AG04449 (cell line): ENCODE measurements around the gene ATP12A.

Experiments used
- CTCF ChIA-PET: fragments of 350-600 bp; formaldehyde crosslinking; extraction: SDS; loops from one replicate; lab custom pipeline; 2021; ENCODE audit warnings: antibody characterized with exemption; lab: Yijun Ruan, JAX
- POLR2A ChIA-PET: fragments of 400-600, 350-600 bp; formaldehyde crosslinking; extraction: SDS; loops from one replicate; lab custom pipeline; 2020; ENCODE audit warnings: antibody characterized with exemption, inconsistent platforms; lab: Yijun Ruan, JAX
- DNase-seq: peaks from one replicate; pipeline ENCODE4 v3.0.0-alpha.2; 2010; ENCODE audit warnings: low read depth, low spot score
- H3K4me3 ChIP-seq: 2 replicates; pipeline ENCODE4 v1.5.1; 2011; ENCODE audit warnings: low read depth, mild to moderate bottlenecking, control low read depth, low read length
- TF ChIP-seq, protein P1 (sequence below): IDR thresholded peaks from one replicate; pipeline ENCODE4 v1.5.1; 2011; ENCODE audit warnings: mild to moderate bottlenecking, moderate library complexity, low read length, control low read depth, inconsistent platforms; ENCODE audit not compliant: insufficient read depth; ENCODE audit errors: missing control alignments

The ATP12A gene

DNA sequence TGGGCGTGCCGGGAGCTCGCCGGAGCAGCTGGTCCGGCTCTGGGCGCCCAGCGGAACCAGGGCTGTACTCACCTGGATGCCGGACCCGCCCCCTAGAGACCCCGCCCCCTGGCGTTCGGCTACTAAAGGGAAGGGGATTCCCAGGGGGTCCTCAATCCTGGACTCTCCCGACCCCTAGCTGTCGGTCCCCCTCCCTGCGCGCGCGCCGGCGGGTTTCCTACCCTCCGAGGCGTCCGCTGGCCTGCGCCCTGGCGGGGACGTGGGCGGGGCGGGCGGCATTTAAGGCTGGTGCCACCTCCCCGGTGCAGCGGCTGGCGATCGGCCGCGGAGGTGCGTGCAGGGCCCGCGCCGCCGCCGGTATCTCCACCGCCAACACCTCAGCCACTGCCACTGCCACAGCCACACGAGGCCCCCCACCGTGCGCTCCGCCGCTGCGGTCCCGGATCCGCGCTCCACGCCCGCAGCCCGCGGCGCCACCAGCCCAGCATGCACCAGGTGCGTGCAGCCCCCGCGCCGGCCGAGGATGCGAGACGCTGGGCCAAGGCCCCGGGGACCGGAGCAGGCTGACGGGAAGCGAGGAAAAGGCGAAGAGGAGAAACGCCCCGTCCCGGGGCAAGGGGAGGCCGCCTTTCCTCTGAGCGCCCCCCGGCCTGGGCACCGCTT, at the start of gene ATP12A:
Gene ATP12A (plus strand): TSS at position 151 of the 663 bp plus-strand sequence. CDS start 336 bp downstream, at position 487.
- POLR2A ChIA-PET, result no interaction called here
- CTCF ChIA-PET, result interaction anchor here (1.1 to 3.4 kb wide), 2 partner anchors 8 to 12 kb away, joined by 7 to 19 read pairs; no protein-coding TSS in a partner anchor
- TF ChIP-seq, protein P1, sequence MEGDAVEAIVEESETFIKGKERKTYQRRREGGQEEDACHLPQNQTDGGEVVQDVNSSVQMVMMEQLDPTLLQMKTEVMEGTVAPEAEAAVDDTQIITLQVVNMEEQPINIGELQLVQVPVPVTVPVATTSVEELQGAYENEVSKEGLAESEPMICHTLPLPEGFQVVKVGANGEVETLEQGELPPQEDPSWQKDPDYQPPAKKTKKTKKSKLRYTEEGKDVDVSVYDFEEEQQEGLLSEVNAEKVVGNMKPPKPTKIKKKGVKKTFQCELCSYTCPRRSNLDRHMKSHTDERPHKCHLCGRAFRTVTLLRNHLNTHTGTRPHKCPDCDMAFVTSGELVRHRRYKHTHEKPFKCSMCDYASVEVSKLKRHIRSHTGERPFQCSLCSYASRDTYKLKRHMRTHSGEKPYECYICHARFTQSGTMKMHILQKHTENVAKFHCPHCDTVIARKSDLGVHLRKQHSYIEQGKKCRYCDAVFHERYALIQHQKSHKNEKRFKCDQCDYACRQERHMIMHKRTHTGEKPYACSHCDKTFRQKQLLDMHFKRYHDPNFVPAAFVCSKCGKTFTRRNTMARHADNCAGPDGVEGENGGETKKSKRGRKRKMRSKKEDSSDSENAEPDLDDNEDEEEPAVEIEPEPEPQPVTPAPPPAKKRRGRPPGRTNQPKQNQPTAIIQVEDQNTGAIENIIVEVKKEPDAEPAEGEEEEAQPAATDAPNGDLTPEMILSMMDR, result no peak
- H3K4me3 ChIP-seq, result no peak within 1 kb of the TSS
- no peak for DNase-seq

DNA sequence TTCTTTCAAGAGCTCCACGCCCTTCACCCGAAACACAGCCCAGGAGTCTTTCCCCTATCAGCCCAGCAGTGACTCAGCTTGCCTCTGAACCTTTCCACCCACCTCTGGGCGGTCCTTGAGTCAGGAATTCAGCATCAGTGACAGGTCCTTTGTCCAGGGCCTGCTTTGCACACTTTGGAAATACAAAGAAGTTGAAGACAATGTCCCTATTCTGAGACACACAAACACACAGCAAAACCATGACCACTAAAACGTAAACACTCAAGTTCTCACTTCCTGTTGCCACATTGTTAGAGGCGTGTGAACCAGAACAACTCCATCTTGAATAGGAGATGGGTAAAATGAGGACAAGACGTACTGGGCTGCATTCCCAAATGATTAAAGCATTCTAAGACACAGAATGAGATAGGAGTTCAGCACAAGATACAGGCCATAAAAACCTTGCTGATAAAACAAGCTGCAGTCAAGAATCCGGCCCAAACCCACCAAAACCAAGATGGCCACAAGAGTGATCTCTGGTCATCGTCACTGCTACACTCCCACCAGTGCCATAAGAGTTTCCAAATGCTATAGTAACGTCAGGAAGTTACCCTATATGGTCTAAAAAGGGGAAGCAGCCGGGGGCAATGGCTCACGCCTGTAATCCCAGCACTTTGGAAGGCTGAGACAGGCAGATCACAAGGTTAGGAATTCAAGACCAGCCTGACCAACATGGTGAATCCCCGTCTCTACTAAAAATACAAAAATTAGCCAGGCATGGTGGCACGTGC, 49.2 kb upstream of the ATP12A start:
- ChIA-PET CTCF (interaction anchor here (0.7 to 1.2 kb wide), 3 partner anchors 9 to 52 kb away, joined by 3 to 4 read pairs (median 3); no protein-coding TSS in a partner anchor), POLR2A (no interaction called here)
- TF ChIP-seq, protein P1, result no peak
- H3K4me3 ChIP-seq, result no peak overlapping the region
- DNase-seq, result no peak

DNA sequence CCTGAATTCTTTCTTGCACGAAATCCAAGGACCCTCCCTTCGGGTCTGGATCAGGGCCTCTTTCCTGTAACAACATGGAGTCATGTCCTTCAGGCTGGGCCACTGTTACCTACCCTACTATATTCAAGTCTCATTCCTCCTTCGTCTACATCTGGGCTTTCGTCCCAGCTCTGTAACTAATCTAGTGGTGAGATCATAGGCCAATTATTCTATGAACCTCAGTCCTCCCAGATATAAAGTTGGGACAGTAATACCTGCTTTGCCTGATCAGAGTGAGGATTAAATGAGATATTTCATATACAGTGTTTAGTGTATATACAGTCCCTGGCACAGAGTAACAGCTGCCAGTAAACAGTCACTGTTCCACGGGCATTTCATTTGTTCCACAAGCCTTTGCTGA, 48.3 kb upstream of the ATP12A start:
- ChIA-PET CTCF (no interaction called here), POLR2A (no interaction called here)
- TF ChIP-seq, protein P1, result no peak
- no peak overlapping the region for H3K4me3 ChIP-seq
- DNase-seq, result no peak

DNA sequence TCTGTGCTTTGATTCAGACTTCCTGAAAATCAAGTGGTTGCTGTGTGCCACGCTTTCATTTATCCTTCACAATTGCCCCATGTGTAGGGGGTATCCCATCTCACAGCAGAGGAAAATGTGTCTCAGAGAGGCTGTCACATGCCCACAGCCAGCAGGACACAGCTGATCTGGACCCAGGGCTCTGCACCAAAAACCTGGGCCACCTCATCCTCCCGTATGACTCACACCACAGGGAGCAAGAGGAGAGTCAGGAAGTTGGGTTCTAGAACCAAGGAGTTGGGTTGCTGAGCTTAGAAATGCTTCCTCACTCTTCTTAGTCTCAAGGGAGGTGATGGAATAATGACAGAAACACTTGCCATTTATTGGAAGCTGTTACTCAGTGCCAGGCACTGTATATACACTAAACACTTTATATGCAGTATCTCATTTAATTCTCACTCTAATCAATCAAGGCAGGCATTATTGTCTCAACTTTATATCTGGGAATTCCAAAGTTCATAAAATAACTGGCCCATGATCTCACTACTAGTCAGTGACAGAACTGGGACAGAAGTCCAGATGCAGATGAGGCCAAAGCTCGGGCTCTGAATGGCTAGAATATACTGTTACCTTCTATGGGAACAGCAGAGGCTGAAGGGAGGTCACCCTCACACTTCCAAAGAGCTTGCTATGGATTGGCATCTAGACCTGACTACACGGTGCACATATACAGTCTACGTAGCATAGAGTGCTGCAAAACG, 47.7 kb upstream of the ATP12A start:
- H3K4me3 ChIP-seq, result no peak overlapping the region
- ChIA-PET CTCF (interaction anchor here (0.6 kb wide), 1 partner anchor 40 kb away, joined by 3 read pairs; no protein-coding TSS in a partner anchor), POLR2A (no interaction called here)
- no peak for DNase-seq
- TF ChIP-seq, protein P1, result no peak

DNA sequence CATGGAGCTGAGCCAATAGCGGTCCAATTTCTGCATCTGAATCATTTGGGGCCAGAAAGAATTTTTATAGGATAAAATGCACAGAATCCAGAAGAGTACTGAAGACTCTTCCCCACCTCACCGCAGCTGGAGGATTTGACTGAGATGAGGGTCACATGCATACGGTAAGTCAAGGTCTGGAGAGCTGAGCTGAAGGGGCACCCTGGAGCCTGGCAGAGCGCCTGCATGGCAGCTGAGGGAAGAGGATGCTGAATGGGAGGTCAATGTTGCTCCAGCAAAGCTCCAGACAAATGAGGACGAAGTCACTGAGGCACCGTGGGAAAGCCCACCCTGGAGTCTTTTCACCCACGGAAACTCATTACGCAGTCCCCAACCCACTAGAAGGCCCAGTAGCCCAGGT, 43.4 kb upstream of the ATP12A start:
- no peak overlapping the region for H3K4me3 ChIP-seq
- CTCF ChIA-PET, result interaction anchor here (1.3 kb wide), 1 partner anchor 9 kb away, joined by 4 read pairs; no protein-coding TSS in a partner anchor
- TF ChIP-seq, protein P1, result no peak
- POLR2A ChIA-PET, result no interaction called here
- no peak for DNase-seq

DNA sequence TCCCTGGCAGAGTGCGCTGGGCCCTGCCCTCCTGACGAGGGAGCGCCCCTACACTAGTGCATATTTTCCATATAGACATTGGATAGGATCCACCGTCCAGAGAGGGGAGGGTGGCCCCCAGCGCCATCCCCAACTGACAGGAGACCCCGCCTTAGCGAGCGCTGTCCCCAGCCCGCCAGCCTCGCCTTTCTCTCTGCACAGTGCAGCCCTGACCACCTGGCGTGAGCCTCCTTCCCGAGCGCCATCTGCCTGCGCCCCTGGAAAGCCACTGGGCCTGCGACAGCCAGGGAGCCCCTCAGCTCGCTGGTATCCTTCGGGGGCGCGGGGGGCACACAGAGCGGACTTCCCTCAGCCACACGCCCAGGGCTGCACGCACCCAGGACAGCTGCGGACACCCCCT, 42.1 kb upstream of the ATP12A start:
- TF ChIP-seq, protein P1, result no peak
- no peak for DNase-seq
- no peak overlapping the region for H3K4me3 ChIP-seq
- POLR2A ChIA-PET, result no interaction called here
- CTCF ChIA-PET, result no interaction called here
